GM21786 (cell line): ENCODE data around the gene GLYATL2.

Experiments used
- ATAC-seq: cut with Tn5 transposase; IDR thresholded peaks from one replicate; pipeline ENCODE4 v1.9.1; 2021; ENCODE audit not compliant: unreplicated experiment

The GLYATL2 gene

GRCh38 chr11:58844361-58845005 is at the start of gene GLYATL2:
Gene GLYATL2, minus strand, starts transcription at chr11:58844704. Its CDS starts 5,092 bp downstream, at chr11:58839612.
- ATAC-seq = no peak

- no peak for ATAC-seq
Observed at GRCh38 chr11:58893899-58894298, 49.4 kb upstream of the GLYATL2 start.

- ATAC-seq = no peak
Observed at GRCh38 chr11:58888579-58888978, 44.1 kb upstream of the GLYATL2 start.

- ATAC-seq = no peak
Observed at GRCh38 chr11:58887452-58887851, 42.9 kb upstream of the GLYATL2 start.

- ATAC-seq = no peak
Observed at GRCh38 chr11:58880625-58881024, 36.1 kb upstream of the GLYATL2 start.

- ATAC-seq = no peak
Observed at GRCh38 chr11:58880166-58880565, 35.7 kb upstream of the GLYATL2 start.

GRCh38 chr11:58867556-58867955 is 23.1 kb upstream of the GLYATL2 start:
- no peak for ATAC-seq

GRCh38 chr11:58866788-58867187 is 22.3 kb upstream of the GLYATL2 start:
- ATAC-seq = no peak

- ATAC-seq = no peak
Observed at GRCh38 chr11:58864335-58864734, 19.8 kb upstream of the GLYATL2 start.

GRCh38 chr11:58863697-58864096 is 19.2 kb upstream of the GLYATL2 start:
- ATAC-seq = no peak

- ATAC-seq = no peak
Observed at GRCh38 chr11:58861533-58861932, 17.0 kb upstream of the GLYATL2 start.

GRCh38 chr11:58856806-58857205 is 12.3 kb upstream of the GLYATL2 start:
- ATAC-seq = no peak

GRCh38 chr11:58845386-58845785 is 882 bp upstream of the GLYATL2 start:
- ATAC-seq = no peak

GRCh38 chr11:58837707-58838388 is 6.7 kb downstream of the GLYATL2 start:
- no peak for ATAC-seq

- no peak for ATAC-seq
Observed at GRCh38 chr11:58832056-58832645, 12.4 kb downstream of the GLYATL2 start.

GRCh38 chr11:58830673-58831301 is 13.7 kb downstream of the GLYATL2 start:
- no peak for ATAC-seq

- ATAC-seq = no peak
Observed at GRCh38 chr11:58829786-58830185, 14.7 kb downstream of the GLYATL2 start.

- ATAC-seq = no peak
Observed at GRCh38 chr11:58813693-58814092, 30.8 kb downstream of the GLYATL2 start.

- ATAC-seq = no peak
Observed at GRCh38 chr11:58811499-58811898, 33.0 kb downstream of the GLYATL2 start.

- ATAC-seq = no peak
Observed at GRCh38 chr11:58807343-58807742, 37.2 kb downstream of the GLYATL2 start.

GRCh38 chr11:58805065-58805464 is 39.4 kb downstream of the GLYATL2 start:
- ATAC-seq = no peak
